Gastroesophageal sphincter (tissue), 3 donors: ENCODE results near the gene CDKAL1.

Experiments used
- EP300 ChIP-seq: sonication (generic); formaldehyde crosslinking; IDR thresholded peaks from one replicate; pipeline ENCODE4 v1.6.1; 2017; ENCODE audit warnings: antibody characterized with exemption, mild to moderate bottlenecking
- POLR2A ChIP-seq, 2 donors: fragments of 450-650 bp; IDR thresholded peaks; one replicate each; pipeline ENCODE4 v1.6.1; 2017; ENCODE audit warnings: antibody characterized with exemption in 2 of 2, mild to moderate bottlenecking in 2 of 2, moderate library complexity in 1 of 2
- TF ChIP-seq, protein P1 (sequence below), 4 experiments: fragments of 200-600 bp in 2 of 4; fragments of 450-650 bp in 2 of 4; sonication (generic) in 1 of 4; IDR thresholded peaks; one replicate each; pipeline ENCODE4 v1.5.1; 2017 to 2019; ENCODE audit warnings: antibody characterized with exemption in 4 of 4, mild to moderate bottlenecking in 2 of 4, moderate library complexity in 2 of 4

DNA sequence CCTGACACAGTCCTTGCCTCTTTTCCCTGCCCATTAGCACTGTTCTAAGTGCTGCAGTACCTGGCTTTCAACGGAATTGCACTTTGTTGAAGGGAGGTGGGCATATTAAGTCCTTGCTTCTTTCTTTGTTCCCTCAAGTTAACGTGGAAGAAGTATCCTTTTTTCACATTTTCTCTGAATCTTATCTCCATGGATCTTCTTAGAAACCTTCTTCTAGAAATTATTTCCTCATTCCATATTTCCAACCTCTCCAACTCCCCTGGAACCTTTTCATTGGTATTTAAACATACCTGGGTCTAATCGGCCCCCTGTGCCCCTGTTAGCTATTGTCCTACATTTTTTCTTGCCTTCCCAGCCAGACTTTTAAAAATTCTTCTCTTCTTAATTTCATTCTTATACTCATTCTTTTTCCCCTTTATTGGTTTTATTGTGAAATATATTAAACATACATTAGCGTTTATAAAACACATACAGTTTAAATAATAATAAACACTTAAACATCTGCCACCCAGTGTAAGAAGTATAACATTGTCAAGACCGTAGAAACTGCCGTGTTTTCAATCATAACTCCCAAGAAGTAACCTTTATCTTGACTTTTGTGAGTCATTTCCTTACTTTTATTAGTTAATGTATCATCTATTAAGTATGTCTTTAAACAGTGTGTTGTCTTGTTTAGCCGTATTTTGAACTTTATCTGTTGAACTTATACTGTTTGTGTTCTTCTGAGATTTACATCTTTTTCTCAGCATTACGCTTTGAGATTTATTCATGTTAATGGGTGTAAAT lies 118.2 kb downstream of the CDKAL1 start:
- TF ChIP-seq, protein P1, sequence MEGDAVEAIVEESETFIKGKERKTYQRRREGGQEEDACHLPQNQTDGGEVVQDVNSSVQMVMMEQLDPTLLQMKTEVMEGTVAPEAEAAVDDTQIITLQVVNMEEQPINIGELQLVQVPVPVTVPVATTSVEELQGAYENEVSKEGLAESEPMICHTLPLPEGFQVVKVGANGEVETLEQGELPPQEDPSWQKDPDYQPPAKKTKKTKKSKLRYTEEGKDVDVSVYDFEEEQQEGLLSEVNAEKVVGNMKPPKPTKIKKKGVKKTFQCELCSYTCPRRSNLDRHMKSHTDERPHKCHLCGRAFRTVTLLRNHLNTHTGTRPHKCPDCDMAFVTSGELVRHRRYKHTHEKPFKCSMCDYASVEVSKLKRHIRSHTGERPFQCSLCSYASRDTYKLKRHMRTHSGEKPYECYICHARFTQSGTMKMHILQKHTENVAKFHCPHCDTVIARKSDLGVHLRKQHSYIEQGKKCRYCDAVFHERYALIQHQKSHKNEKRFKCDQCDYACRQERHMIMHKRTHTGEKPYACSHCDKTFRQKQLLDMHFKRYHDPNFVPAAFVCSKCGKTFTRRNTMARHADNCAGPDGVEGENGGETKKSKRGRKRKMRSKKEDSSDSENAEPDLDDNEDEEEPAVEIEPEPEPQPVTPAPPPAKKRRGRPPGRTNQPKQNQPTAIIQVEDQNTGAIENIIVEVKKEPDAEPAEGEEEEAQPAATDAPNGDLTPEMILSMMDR (IDR thresholded peaks at IDR 0.05), result no peak
- TF ChIP-seq POLR2A (IDR thresholded peaks at IDR 0.05), result no peak
- TF ChIP-seq EP300, result no peak
